Spinal cord (tissue), 10 donors: ENCODE data around the gene GLMN. TPM values are rescaled to one million over a fixed set of nuclear protein-coding genes. Genes with fewer than 3 reads are reported as not detected.

Source experiments
- DNase-seq, 6 donors: peaks; one replicate each; pipeline versions ENCODE4 v3.0.0 to v3.0.0-alpha.2; 2013 to 2015; ENCODE audit warnings: low spot score in 6 of 6, low read depth in 4 of 6
- H3K27ac ChIP-seq: one replicate; pipeline ENCODE4 v1.5.1; 2013; ENCODE audit warnings: low read depth, low read length, control low read depth
- H3K27me3 ChIP-seq: one replicate; pipeline ENCODE4 v1.6.1; 2013; ENCODE audit warnings: low read length; ENCODE audit not compliant: control insufficient read depth, insufficient read depth
- H3K36me3 ChIP-seq: one replicate; pipeline ENCODE4 v1.6.1; 2013; ENCODE audit warnings: low read length; ENCODE audit not compliant: control insufficient read depth, insufficient read depth
- H3K4me1 ChIP-seq: one replicate; pipeline ENCODE4 v1.6.1; 2013; ENCODE audit warnings: low read length; ENCODE audit not compliant: control insufficient read depth, insufficient read depth
- H3K4me3 ChIP-seq: one replicate; pipeline ENCODE4 v1.5.1; 2013; ENCODE audit warnings: low read depth, low read length, control low read depth
- H3K9me3 ChIP-seq: one replicate; pipeline ENCODE4 v1.6.1; 2013; ENCODE audit warnings: low read length; ENCODE audit not compliant: control insufficient read depth, insufficient read depth
- WGBS: methylation state at CpG from one replicate; pipeline ENCODE4 v1.1.5; 2013; ENCODE audit warnings: missing lambda C conversion rate; ENCODE audit not compliant: insufficient coverage; 5-methylcytosine and 5-hydroxymethylcytosine counted together
- polyA plus RNA-seq, 2 donors: library from polyadenylated mRNA; unstranded; fragments of 120-200 nt; gene quantifications; one replicate each; pipeline ENCODE4 v1.2.1, GENCODE V29; 2013; ENCODE audit not compliant: insufficient read length in 2 of 2
- total RNA-seq, 2 donors: library from RNA; depleted of rRNA in 1 of 2; stranded (reverse); fragments of 120-200 nt in 1 of 2; fragments of >200 nt in 1 of 2; gene quantifications; one replicate each; pipeline versions ENCODE4 v1.2.3 to v1.2.4, GENCODE V29; 2013 to 2014
- donor health status: healthy.

The GLMN gene
- total and polyA plus RNA-seq, 4 donors, result 15.1 to 28.7 (median 24.8) TPM

GRCh38 chr1:92326681-92327080 is 27.9 kb upstream of the GLMN start:
- Histone ChIP-seq H3K4me3 (no peak overlapping the region), H3K27me3 (no peaks in the 10 kb centered on the region), H3K9me3 (peaks cover 4% of the 10 kb centered on the region), H3K27ac (no peak overlapping the region), H3K36me3 (peaks cover 10% of the 10 kb centered on the region), H3K4me1 (no peaks in the 10 kb centered on the region)
- no peak for DNase-seq
- no CpG with 5 or more reads among the region's 1 CpG for WGBS

- no peak for DNase-seq
- Histone ChIP-seq H3K27me3 (no peaks in the 10 kb centered on the region), H3K9me3 (peaks cover 4% of the 10 kb centered on the region), H3K27ac (no peak overlapping the region), H3K36me3 (peaks cover 14% of the 10 kb centered on the region), H3K4me1 (no peaks in the 10 kb centered on the region), H3K4me3 (no peak overlapping the region)
Observed at GRCh38 chr1:92324784-92325183, 26.0 kb upstream of the GLMN start.

DNA sequence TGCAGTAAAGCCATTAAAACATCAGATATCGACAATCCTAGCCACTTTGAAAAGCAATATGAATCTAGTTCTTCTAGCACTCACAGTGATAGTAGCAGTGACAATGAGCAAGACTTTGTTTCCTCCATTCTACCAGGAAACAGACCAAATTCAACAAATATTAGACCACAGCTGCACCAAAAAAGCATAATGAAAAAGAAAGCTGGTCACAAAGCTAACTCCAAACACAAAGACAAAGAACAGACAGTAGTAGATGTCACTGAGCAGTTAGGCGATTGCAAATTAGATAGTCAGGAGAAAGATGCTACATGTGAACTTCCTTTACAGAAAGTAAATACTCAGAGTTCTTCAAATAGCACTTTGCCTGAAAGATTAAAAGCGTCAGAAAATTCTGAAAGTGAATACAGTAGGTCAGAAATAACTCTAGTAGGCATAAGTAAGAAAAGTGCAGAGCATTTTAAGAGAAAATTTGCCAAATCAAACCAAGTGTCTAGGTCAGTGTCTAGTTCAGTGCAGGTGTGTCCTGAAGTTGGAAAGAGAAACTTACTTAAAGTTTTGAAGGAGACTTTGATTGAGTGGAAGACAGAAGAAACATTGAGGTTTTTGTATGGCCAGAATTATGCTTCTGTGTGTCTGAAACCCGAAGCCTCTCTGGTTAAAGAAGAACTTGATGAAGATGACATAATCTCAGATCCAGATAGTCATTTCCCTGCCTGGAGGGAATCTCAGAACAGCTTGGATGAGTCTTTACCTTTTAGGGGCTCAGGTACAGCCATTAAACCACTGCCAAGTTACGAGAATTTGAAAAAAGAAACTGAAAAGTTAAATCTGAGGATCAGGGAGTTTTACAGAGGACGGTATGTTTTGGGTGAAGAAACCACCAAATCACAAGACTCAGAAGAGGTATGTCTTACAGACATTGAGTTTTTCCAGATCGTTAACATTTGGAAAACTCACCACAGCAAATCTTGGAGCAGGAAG is 25.0 kb upstream of the GLMN start:
- Histone ChIP-seq H3K36me3 (peaks cover 9% of the 10 kb centered on the region), H3K4me3 (no peak overlapping the region), H3K9me3 (peaks cover 4% of the 10 kb centered on the region), H3K4me1 (no peaks in the 10 kb centered on the region), H3K27me3 (no peaks in the 10 kb centered on the region), H3K27ac (no peak overlapping the region)
- WGBS, result 90% methylated on average over 1 of the region's 7 CpGs
- DNase-seq, result no peak

DNA sequence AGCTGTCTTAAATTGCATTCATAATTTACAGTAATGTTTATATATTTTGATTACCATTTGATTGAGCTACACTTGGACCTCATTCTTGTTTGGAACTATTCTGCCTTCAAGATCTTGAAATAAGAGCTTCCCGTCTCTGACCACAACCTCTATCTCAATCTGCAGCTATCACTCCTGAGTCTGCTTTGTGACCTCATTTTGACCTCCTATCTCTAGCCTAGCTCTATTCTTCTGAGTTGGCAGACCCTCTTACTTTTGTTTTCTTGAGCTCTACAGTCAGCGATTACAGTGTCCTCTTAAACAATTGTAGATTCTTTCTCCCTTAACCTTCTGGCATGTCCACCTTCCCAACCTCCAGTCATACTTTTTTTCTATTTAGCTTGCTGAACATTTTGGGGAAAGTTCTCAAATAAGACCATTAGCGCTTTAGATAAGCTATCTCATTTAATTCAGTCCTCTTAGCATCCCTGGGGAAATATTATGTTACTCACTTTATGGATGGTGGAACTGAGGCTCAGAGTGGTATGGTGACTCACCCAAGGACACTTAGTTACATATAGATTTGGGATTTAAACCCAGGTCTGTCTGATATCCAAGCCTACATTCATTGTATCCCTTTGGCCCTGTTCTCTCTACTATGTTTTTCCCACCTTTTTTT is 19.2 kb upstream of the GLMN start:
- no peaks in the 10 kb centered on the region for H3K27me3 ChIP-seq
- DNase-seq, result no peak
- H3K36me3 ChIP-seq, result peaks cover 9% of the 10 kb centered on the region
- WGBS, result 58% methylated on average over 2 of the region's 3 CpGs
- no peaks in the 10 kb centered on the region for H3K9me3 ChIP-seq
- no peak overlapping the region for H3K27ac ChIP-seq
- H3K4me1 ChIP-seq, result no peaks in the 10 kb centered on the region
- H3K4me3 ChIP-seq, result no peak overlapping the region

DNA sequence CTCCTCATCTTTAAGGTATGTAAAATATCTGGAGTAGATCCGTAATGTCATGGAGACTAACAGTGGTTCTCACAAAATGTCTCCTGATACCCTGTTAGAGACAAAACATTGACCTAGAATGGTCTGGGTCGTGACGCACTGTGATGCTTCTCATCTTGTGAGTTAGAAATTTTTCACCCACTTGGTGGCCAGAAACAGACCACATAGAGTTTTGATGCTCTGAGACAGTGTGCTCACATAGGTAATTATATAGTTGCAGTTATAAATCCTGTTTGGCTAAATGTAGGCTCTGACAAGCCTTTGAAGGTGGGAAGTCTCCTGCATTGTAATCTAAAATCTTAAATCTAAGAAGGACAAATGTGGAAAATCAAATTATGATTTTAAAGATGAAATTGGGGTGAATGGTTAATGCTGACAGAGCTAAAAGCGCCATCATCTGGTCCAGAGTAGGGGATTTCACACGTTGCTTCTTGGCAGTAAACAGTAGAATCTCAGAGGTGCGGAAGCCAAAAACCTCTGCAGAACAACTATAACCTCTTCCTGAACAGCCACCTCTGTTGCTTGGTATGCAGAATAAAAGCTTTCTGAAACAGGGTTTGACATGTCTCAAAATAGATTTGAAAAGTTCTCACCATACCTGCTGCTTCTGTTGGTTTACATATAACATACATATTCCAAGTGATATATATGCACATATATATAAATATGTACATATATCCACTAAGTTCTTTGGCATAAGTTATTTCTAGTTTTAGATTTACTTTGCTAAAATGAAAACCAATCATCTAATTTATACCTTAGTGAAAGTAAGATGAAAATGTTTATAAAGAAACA is 17.2 kb upstream of the GLMN start:
- 81% methylated on average over 2 of the region's 6 CpGs for WGBS
- Histone ChIP-seq H3K27ac (no peak overlapping the region), H3K4me1 (no peaks in the 10 kb centered on the region), H3K27me3 (no peaks in the 10 kb centered on the region), H3K9me3 (no peaks in the 10 kb centered on the region), H3K4me3 (no peak overlapping the region), H3K36me3 (peaks cover 12% of the 10 kb centered on the region)
- DNase-seq, result no peak

GRCh38 chr1:92314024-92314423 is 15.2 kb upstream of the GLMN start:
- H3K27ac ChIP-seq, result no peak overlapping the region
- WGBS, result no CpG with 5 or more reads among the region's 1 CpG
- no peak overlapping the region for H3K4me3 ChIP-seq
- no peak for DNase-seq
- no peaks in the 10 kb centered on the region for H3K27me3 ChIP-seq
- peaks cover 10% of the 10 kb centered on the region for H3K36me3 ChIP-seq
- no peaks in the 10 kb centered on the region for H3K9me3 ChIP-seq
- no peaks in the 10 kb centered on the region for H3K4me1 ChIP-seq

DNA sequence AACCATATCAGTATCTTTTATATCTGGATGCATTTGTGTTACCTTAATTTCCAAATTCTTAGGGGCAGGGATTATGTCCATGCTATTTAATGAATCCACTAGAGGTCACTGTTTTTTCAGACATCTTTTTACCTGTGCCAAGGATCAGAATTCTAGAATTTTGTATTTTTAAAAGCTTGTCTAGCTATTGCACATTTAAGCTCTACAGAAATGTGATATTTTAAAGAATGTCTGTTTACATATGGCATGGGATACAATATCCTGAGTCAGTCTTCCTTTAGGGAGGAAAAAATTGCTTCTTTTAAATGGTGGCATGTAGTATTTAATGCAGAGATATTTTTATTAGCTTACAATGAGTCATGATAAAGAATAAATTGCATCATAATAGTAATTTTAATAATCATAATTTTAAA is 11.4 kb upstream of the GLMN start:
- H3K9me3 ChIP-seq, result no peaks in the 10 kb centered on the region
- H3K36me3 ChIP-seq, result peaks cover 19% of the 10 kb centered on the region
- H3K27ac ChIP-seq, result no peak overlapping the region
- no peak overlapping the region for H3K4me3 ChIP-seq
- no peaks in the 10 kb centered on the region for H3K27me3 ChIP-seq
- peak in 3 of 6 donors; percentile 4 to 73 (median 30) for DNase-seq
- H3K4me1 ChIP-seq, result no peaks in the 10 kb centered on the region

DNA sequence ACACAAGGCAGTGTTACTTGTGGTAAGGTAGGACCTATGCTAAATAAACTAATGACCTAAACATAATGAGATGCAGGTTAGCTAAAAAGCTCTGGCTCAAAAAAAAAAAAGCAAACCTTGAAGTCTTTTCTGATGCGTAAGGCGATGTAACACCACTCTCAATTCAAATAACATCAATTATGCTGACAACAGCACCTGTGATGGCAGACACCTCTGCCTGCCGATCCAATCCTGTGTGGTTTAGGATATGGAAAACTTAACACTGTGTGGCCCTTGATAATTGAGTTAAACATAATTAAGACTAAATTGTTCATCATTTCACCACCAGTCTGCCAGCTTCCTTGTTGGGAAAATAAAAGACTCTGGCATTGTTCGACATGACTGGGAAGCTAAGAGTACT is 9.2 kb upstream of the GLMN start:
- no peaks in the 10 kb centered on the region for H3K27me3 ChIP-seq
- no CpG with 5 or more reads among the region's 4 CpGs for WGBS
- H3K27ac ChIP-seq, result no peak overlapping the region
- no peaks in the 10 kb centered on the region for H3K4me1 ChIP-seq
- H3K4me3 ChIP-seq, result no peak overlapping the region
- no peaks in the 10 kb centered on the region for H3K9me3 ChIP-seq
- peaks cover 25% of the 10 kb centered on the region for H3K36me3 ChIP-seq
- DNase-seq, result no peak

DNA sequence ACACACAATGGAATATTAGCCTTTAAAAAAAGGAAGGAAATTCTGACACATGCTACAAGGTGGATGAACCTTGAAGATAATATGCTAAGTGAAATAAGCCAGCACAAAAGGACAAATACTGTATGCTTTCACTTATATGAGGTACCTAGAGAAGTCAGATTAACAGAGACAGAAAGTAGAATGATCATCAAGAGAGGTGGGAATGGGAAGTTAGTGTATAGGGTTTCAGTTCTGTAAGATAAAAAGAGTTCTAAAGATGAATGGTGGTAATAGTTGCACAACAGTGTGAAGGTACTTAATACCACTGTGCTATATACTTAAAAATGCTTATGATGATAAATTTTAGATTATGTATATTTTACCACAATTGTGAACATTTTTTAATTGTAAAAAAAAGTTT is 7.2 kb upstream of the GLMN start:
- H3K4me1 ChIP-seq, result no peaks in the 10 kb centered on the region
- no peak overlapping the region for H3K4me3 ChIP-seq
- H3K27me3 ChIP-seq, result no peaks in the 10 kb centered on the region
- peaks cover 20% of the 10 kb centered on the region for H3K36me3 ChIP-seq
- H3K27ac ChIP-seq, result no peak overlapping the region
- no peaks in the 10 kb centered on the region for H3K9me3 ChIP-seq
- DNase-seq, result no peak
